Glomerular endothelial cell (primary cell): ENCODE results near the gene ZKSCAN5. TPM values are rescaled to one million over a fixed set of nuclear protein-coding genes. Genes with fewer than 3 reads are reported as not detected.
"Not testable (repeated sequence)": the region's sequence is repeated elsewhere in the genome, so short reads cannot be mapped to it uniquely, and the experiment has no call there.

Experiments used
- DNase-seq: peaks from one replicate; pipeline ENCODE4 v3.0.0-alpha.2; 2011; ENCODE audit warnings: low read depth, low spot score; ENCODE audit errors: extremely low read depth
- total RNA-seq: library from RNA; depleted of rRNA; stranded (reverse); fragments of >200 nt; gene quantifications from 2 replicates; pipeline ENCODE4 v1.2.3, GENCODE V29; 2015

Gene ZKSCAN5
- total RNA-seq, 1 donor from 2014 or later, result 8.8 TPM

DNA sequence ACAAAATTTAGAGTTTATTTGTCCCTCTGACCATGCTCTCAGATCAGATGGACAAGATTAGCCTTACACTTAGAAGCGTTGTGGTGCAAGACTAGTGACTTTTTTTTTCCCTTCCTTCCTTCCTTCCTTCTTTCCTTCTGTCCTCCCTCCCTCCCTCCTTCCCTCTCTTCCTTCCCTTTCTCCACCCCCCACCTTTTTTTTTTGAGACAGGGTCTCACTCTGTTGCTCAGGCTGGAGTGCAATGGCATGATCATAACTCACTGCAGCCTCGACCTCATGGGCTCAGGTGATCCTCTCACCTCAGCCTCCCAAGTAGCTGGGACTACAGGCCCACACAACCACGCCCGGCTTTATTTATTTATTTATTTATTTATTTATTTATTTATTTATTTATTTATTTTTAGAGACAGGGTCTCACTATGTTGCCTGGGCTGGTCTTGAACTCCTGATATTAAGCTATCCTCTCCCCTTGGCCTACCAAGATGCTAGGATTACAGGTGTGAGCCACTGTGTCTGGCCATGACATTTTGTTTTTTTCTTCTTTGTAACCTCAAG lies 76.4 kb downstream of the ZKSCAN5 start:
- DNase-seq, result not testable (repeated sequence)

Other genes starting within 250 kb of the ZKSCAN5 start
- gene MYH16, start 231.8 kb upstream of the ZKSCAN5 start, total RNA-seq, result 0.12 and 1.3 TPM in 2 replicates
- 160 and 225 TPM in 2 replicates for gene ARPC1A, start 178.8 kb upstream of the ZKSCAN5 start, total RNA-seq
- 509 and 602 TPM in 2 replicates for gene ARPC1B, start 129.9 kb upstream of the ZKSCAN5 start, total RNA-seq
- 105 and 109 TPM in 2 replicates for gene PDAP1, start 96.1 kb upstream of the ZKSCAN5 start, total RNA-seq
- 82.7 and 94.0 TPM in 2 replicates for gene BUD31, start 95.7 kb upstream of the ZKSCAN5 start, total RNA-seq
- 7.6 and 14.3 TPM in 2 replicates for gene PTCD1, start 65.9 kb upstream of the ZKSCAN5 start, total RNA-seq
- 19.0 and 28.9 TPM in 2 replicates for gene CPSF4, start 65.7 kb upstream of the ZKSCAN5 start, total RNA-seq
- gene ATP5MF, start 38.5 kb upstream of the ZKSCAN5 start, total RNA-seq, result 876 and 1,855 TPM in 2 replicates
- gene ZNF789, start 31.8 kb upstream of the ZKSCAN5 start, total RNA-seq, result 4.7 and 11.4 TPM in 2 replicates
- gene ZNF394, start 4.4 kb upstream of the ZKSCAN5 start, total RNA-seq, result 19.0 and 39.2 TPM in 2 replicates
- 3.2 and 3.8 TPM in 2 replicates for gene FAM200A, start 47.5 kb downstream of the ZKSCAN5 start, total RNA-seq
- 11.3 and 12.7 TPM in 2 replicates for gene ZNF655, start 54.0 kb downstream of the ZKSCAN5 start, total RNA-seq
- gene TMEM225B, start 93.6 kb downstream of the ZKSCAN5 start, total RNA-seq, result not detected in 2 replicates
- gene ZSCAN25, start 112.3 kb downstream of the ZKSCAN5 start, total RNA-seq, result 7.1 and 11.3 TPM in 2 replicates
- 0.10 TPM in 1 of 2 replicates, not detected in the other for gene CYP3A5, start 175.3 kb downstream of the ZKSCAN5 start, total RNA-seq
- gene CYP3A7, start 230.5 kb downstream of the ZKSCAN5 start, total RNA-seq, result not detected in 2 replicates